IMR-90 (cell line): ENCODE results near the gene PIGZ. TPM values are rescaled to one million over a fixed set of nuclear protein-coding genes. Genes with fewer than 3 reads are reported as not detected.

Source experiments
- ATAC-seq: fragments of 200-7000 bp; cut with Tn5 transposase; 2 replicates; pipeline ENCODE4 v1.9.1; 2020; ENCODE audit warnings: low read depth, mild to moderate bottlenecking, moderate library complexity
- BruUV-seq: library from RNA; stranded (reverse); fragments of 400-500 nt; replicated peaks from 2 replicates; lab custom pipeline; 2021; lab: Mats Ljungman, UMichigan
- CTCF ChIA-PET: fragments of 300-600 bp; formaldehyde crosslinking; extraction: SDS; loops from one replicate; lab custom pipeline; 2021; ENCODE audit warnings: antibody characterized with exemption; lab: Yijun Ruan, JAX
- POLR2A ChIA-PET: fragments of 300-600 bp; sonication (Branson Sonifier 250); formaldehyde crosslinking; loops from one replicate; lab custom pipeline; 2022; ENCODE audit warnings: antibody characterized with exemption; ENCODE audit not compliant: unreplicated experiment; lab: Charles Lee
- DNase-seq: peaks from one replicate; pipeline ENCODE4 v3.0.0; 2013
- H2AFZ ChIP-seq: replicated peaks from 2 replicates; pipeline ENCODE3; 2013; ENCODE audit warnings: low read length, mild to moderate bottlenecking; ENCODE audit not compliant: poor library complexity
- H2AK5ac ChIP-seq: 2 replicates; pipeline ENCODE4 v1.6.1; 2013; ENCODE audit warnings: low read depth, low read length, inconsistent platforms
- H2AK9ac ChIP-seq: replicated peaks from 2 replicates; pipeline ENCODE3; 2013; ENCODE audit warnings: mild to moderate bottlenecking, low read depth, low read length, moderate library complexity; ENCODE audit not compliant: poor library complexity
- H2BK120ac ChIP-seq: 2 replicates; pipeline ENCODE4 v1.6.1; 2013; ENCODE audit warnings: low read depth, low read length, inconsistent platforms
- H2BK15ac ChIP-seq: 3 replicates; pipeline ENCODE4 v1.6.1; 2013; ENCODE audit warnings: low read depth, low read length, inconsistent platforms
- H2BK20ac ChIP-seq: 2 replicates; pipeline ENCODE4 v1.6.1; 2013; ENCODE audit warnings: low read depth, mild to moderate bottlenecking, inconsistent platforms, low read length, moderate library complexity
- H2BK5ac ChIP-seq: 2 replicates; pipeline ENCODE4 v1.6.1; 2013; ENCODE audit warnings: mild to moderate bottlenecking, low read depth, low read length, inconsistent platforms; ENCODE audit not compliant: poor library complexity, severe bottlenecking
- H3K14ac ChIP-seq: replicated peaks from 2 replicates; pipeline ENCODE4 v1.6.1; 2013; ENCODE audit warnings: low read depth, low read length, inconsistent platforms
- H3K18ac ChIP-seq: 2 replicates; pipeline ENCODE4 v1.6.1; 2013; ENCODE audit warnings: low read depth, low read length, control low read depth
- H3K23ac ChIP-seq: 2 replicates; pipeline ENCODE4 v1.6.1; 2013; ENCODE audit warnings: low read depth, low read length, inconsistent platforms
- H3K27ac ChIP-seq: 2 replicates; pipeline ENCODE4 v1.5.1; 2013; ENCODE audit warnings: mild to moderate bottlenecking, control low read depth, low read length; ENCODE audit not compliant: insufficient read depth
- H3K27me3 ChIP-seq: 2 replicates; pipeline ENCODE4 v1.6.1; 2013; ENCODE audit warnings: low read length; ENCODE audit not compliant: control insufficient read depth, insufficient read depth
- H3K36me3 ChIP-seq: 2 replicates; pipeline ENCODE4 v1.6.1; 2013; ENCODE audit warnings: low read length, mixed read lengths; ENCODE audit not compliant: control insufficient read depth, insufficient read depth
- H3K4ac ChIP-seq: 2 replicates; pipeline ENCODE4 v1.6.1; 2013; ENCODE audit warnings: low read depth, low read length, inconsistent platforms
- H3K4me1 ChIP-seq: 2 replicates; pipeline ENCODE4 v1.6.1; 2013; ENCODE audit warnings: low read length, mixed read lengths; ENCODE audit not compliant: control insufficient read depth, insufficient read depth
- H3K4me2 ChIP-seq: 2 replicates; pipeline ENCODE4 v1.6.1; 2013; ENCODE audit warnings: low read depth, mild to moderate bottlenecking, control low read depth, low read length, moderate library complexity
- H3K4me3 ChIP-seq: 2 replicates; pipeline ENCODE4 v1.5.1; 2013; ENCODE audit warnings: low read depth, mild to moderate bottlenecking, control low read depth, low read length, moderate library complexity; ENCODE audit not compliant: insufficient read depth
- H3K56ac ChIP-seq: 2 replicates; pipeline ENCODE4 v1.6.1; 2013; ENCODE audit warnings: low read length, inconsistent platforms; ENCODE audit not compliant: insufficient read depth; ENCODE audit errors: extremely low read depth
- H3K79me1 ChIP-seq, 2 experiments: 2 replicates each; pipeline ENCODE4 v1.6.1; 2013; ENCODE audit warnings: low read length in 2 of 2, inconsistent platforms in 1 of 2, low read depth in 1 of 2
- H3K9ac ChIP-seq: 2 replicates; pipeline ENCODE4 v1.6.1; 2013; ENCODE audit warnings: low read depth, low read length, control low read depth
- H3K9me1 ChIP-seq: 2 replicates; pipeline ENCODE4 v1.6.1; 2013; ENCODE audit warnings: low read length, inconsistent platforms; ENCODE audit not compliant: insufficient read depth
- H3K9me3 ChIP-seq: 2 replicates; pipeline ENCODE4 v1.6.1; 2013; ENCODE audit warnings: low read length; ENCODE audit not compliant: control insufficient read depth, insufficient read depth
- H4K20me1 ChIP-seq: 2 replicates; pipeline ENCODE4 v1.6.1; 2013; ENCODE audit warnings: low read length, inconsistent platforms; ENCODE audit not compliant: insufficient read depth
- H4K5ac ChIP-seq: 2 replicates; pipeline ENCODE4 v1.6.1; 2013; ENCODE audit warnings: mild to moderate bottlenecking, low read depth, low read length, control low read depth
- H4K8ac ChIP-seq, 2 experiments: 2 replicates each; pipeline ENCODE4 v1.6.1; 2013; ENCODE audit warnings: low read depth in 2 of 2, low read length in 2 of 2, control low read depth in 1 of 2, inconsistent platforms in 1 of 2
- H4K91ac ChIP-seq: 2 replicates; pipeline ENCODE4 v1.6.1; 2013; ENCODE audit warnings: low read depth, low read length, inconsistent platforms; ENCODE audit not compliant: insufficient read depth
- BHLHE40 ChIP-seq: fragments of 150-350 bp; IDR thresholded peaks from 2 replicates; pipeline ENCODE4 v1.6.1; 2016; ENCODE audit warnings: mild to moderate bottlenecking, low read depth, low read length
- CEBPB ChIP-seq: IDR thresholded peaks from 2 replicates; pipeline ENCODE4 v1.6.1; 2012; ENCODE audit warnings: low read depth, low read length, improper control_type of control experiment
- CHD1 ChIP-seq: IDR thresholded peaks from 2 replicates; pipeline ENCODE4 v1.6.1; 2012; ENCODE audit warnings: low read depth, low read length, improper control_type of control experiment
- FOS ChIP-seq: fragments of 150-350 bp; IDR thresholded peaks from 2 replicates; pipeline ENCODE4 v1.6.1; 2016; ENCODE audit warnings: low read depth, low read length
- MAFK ChIP-seq: IDR thresholded peaks from 2 replicates; pipeline ENCODE4 v1.6.1; 2012; ENCODE audit warnings: low read depth, low read length, improper control_type of control experiment
- MAZ ChIP-seq: IDR thresholded peaks from 2 replicates; pipeline ENCODE4 v1.6.1; 2012; ENCODE audit warnings: low read depth, mild to moderate bottlenecking, low read length, improper control_type of control experiment, moderate library complexity, borderline replicate concordance
- MXI1 ChIP-seq: IDR thresholded peaks from 2 replicates; pipeline ENCODE4 v1.6.1; 2012; ENCODE audit warnings: low read depth, mild to moderate bottlenecking, low read length, moderate library complexity, borderline replicate concordance
- RCOR1 ChIP-seq: IDR thresholded peaks from 2 replicates; pipeline ENCODE4 v1.6.1; 2012; ENCODE audit warnings: mild to moderate bottlenecking, low read length, improper control_type of control experiment; ENCODE audit not compliant: insufficient replicate concordance
- RFX5 ChIP-seq: IDR thresholded peaks from 2 replicates; pipeline ENCODE4 v1.8.0; 2012; ENCODE audit warnings: low read depth, mild to moderate bottlenecking, low read length, moderate library complexity
- SMC3 ChIP-seq: fragments of 150-350 bp; IDR thresholded peaks from 2 replicates; pipeline ENCODE4 v1.6.1; 2016; ENCODE audit warnings: low read depth, mild to moderate bottlenecking, antibody characterized with exemption, low read length, moderate library complexity
- WGBS, 2 experiments: methylation state at CpG; one replicate each; pipeline versions ENCODE4 v1.1.5 to v1.1.7; 2013; ENCODE audit warnings: missing lambda C conversion rate in 2 of 2; ENCODE audit not compliant: insufficient read length in 1 of 2; ENCODE audit errors: extremely low coverage in 2 of 2; 5-methylcytosine and 5-hydroxymethylcytosine counted together
- dilution Hi-C: fragments of 300-500 bp; cut with HindIII; formaldehyde crosslinking; loops from one replicate; pipeline ENCODE4 v1.14.3; 2018; ENCODE audit warnings: low sequenced_read_pairs; ENCODE audit not compliant: unreplicated experiment
- in situ Hi-C: fragments of 300-500 bp; cut with MboI; formaldehyde crosslinking; loops from 3 replicates; pipeline ENCODE4 v1.14.3; 2019; ENCODE audit warnings: low sequenced_read_pairs, inconsistent platforms, mixed read lengths
- intact Hi-C: fragments of 100-400 bp; cut with micrococcal nuclease; formaldehyde crosslinking; loops from 2 replicates; pipeline ENCODE4 v1.10.0; 2022
- polyA plus RNA-seq, 3 experiments: library from polyadenylated mRNA; depleted of rRNA; stranded (reverse); fragments of >200 nt; gene quantifications; 2 replicates each; pipeline ENCODE4 v1.2.3, GENCODE V29; 2012; ENCODE audit warnings: low replicate concordance in 1 of 3
- total RNA-seq: library from RNA; depleted of rRNA; stranded (reverse); fragments of >200 nt; gene quantifications from 2 replicates; pipeline ENCODE4 v1.2.3, GENCODE V29; 2012
- TF ChIP-seq, protein P1 (sequence below): conservative IDR thresholded peaks from 2 replicates; pipeline ENCODE4 v1.5.1; 2012; ENCODE audit warnings: mild to moderate bottlenecking, low read depth, low read length, improper control_type of control experiment

Gene PIGZ
- total and polyA plus RNA-seq, 2 of the 4 experiments (the other 2 are of a cell fraction), result 0.18 to 0.86 TPM

DNA sequence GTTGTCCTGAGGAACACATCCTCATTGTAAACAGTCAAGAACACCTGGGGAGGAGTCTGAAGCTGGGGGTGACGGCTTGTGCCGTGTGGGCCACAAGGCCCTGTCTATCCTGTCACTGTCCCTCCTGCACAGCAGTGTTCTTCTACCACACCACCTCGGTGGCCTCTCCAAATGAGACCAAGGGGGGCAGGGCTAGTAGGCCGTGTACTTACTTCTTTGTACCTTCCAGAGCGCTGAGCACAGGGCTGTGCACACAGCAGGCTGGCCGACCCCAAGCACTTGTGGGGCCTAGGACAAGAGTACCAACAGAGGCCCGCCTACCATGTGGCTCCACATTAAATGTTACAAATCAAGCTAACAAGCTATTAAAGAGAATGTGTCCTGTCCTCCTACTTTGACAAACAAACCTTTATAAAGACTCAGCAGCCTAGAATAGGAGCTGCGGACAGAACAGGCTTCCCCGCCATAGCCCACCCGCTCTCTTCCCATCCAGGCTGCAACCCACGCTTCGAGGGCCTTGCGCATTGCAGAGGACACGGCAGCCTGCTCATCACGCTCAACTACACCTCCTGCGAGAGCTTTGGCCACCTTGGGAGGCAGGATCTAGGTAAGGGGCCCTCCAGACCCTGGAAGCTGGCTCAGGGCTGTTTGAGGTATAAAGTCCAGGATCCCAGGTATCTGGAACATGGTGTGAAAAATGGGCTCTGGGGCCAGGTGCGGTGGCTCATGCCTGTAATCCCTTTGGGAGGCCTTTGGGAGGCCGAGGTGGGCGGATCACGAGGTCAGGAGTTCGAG is 30.5 kb upstream of the PIGZ start (continued):
- TF ChIP-seq MAFK, result no peak

DNA sequence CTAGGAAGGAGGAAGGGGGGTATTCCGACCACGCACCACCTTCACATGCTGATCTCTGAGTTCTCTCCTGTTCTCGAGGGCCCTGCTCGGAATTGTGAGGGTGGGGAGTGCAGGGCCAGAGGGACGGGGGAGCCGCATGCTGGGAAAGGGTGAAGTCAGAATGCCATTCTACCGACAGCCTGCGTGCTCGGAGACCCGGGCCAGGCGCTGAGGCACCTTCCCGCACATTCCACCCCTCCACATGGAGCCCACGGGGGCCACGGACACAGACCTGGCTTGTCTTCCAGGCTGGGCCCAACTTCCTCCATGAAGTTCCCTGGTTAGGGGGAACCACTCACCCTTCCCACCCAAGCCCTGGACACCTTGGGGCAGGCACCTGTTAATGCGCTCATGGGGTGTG is 28.7 kb upstream of the PIGZ start:
- Histone ChIP-seq H3K9me3 (no peaks in the 10 kb centered on the region), H3K27ac (no peak overlapping the region), H4K8ac (no peak overlapping the region), H3K18ac (no peak overlapping the region), H3K27me3 (peaks cover 6% of the 10 kb centered on the region), H3K9me1 (no peaks in the 10 kb centered on the region), H3K36me3 (no peaks in the 10 kb centered on the region), H2AK5ac (no peak overlapping the region), H4K20me1 (no peaks in the 10 kb centered on the region), H3K4me2 (no peak overlapping the region), H3K4ac (no peak overlapping the region), H3K14ac (no peak overlapping the region), H3K23ac (no peak overlapping the region), H3K4me3 (no peak overlapping the region), H2BK5ac (no peak overlapping the region), H2AFZ (no peak overlapping the region), H3K56ac (no peak overlapping the region), H3K9ac (no peak overlapping the region), H3K79me1 (no peaks in the 10 kb centered on the region), H3K4me1 (no peaks in the 10 kb centered on the region), H2AK9ac (no peak overlapping the region), H2BK15ac (no peak overlapping the region), H4K91ac (no peak overlapping the region), H2BK20ac (no peak overlapping the region), H4K5ac (no peak overlapping the region), H2BK120ac (no peak overlapping the region)
- ChIA-PET POLR2A (no interaction called here), CTCF (no interaction called here)
- dilution Hi-C loops, result no loop called here
- TF ChIP-seq, protein P1, sequence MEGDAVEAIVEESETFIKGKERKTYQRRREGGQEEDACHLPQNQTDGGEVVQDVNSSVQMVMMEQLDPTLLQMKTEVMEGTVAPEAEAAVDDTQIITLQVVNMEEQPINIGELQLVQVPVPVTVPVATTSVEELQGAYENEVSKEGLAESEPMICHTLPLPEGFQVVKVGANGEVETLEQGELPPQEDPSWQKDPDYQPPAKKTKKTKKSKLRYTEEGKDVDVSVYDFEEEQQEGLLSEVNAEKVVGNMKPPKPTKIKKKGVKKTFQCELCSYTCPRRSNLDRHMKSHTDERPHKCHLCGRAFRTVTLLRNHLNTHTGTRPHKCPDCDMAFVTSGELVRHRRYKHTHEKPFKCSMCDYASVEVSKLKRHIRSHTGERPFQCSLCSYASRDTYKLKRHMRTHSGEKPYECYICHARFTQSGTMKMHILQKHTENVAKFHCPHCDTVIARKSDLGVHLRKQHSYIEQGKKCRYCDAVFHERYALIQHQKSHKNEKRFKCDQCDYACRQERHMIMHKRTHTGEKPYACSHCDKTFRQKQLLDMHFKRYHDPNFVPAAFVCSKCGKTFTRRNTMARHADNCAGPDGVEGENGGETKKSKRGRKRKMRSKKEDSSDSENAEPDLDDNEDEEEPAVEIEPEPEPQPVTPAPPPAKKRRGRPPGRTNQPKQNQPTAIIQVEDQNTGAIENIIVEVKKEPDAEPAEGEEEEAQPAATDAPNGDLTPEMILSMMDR, result no peak
- TF ChIP-seq MAFK, result no peak
- no peak for TF ChIP-seq CHD1
- no peak for TF ChIP-seq CEBPB
- no peak for TF ChIP-seq FOS
- no peak for TF ChIP-seq SMC3
- no peak for TF ChIP-seq MAZ
- TF ChIP-seq RFX5, result no peak
- no peak for TF ChIP-seq MXI1
- no peak for TF ChIP-seq BHLHE40
- no peak for TF ChIP-seq RCOR1
- no TSS peak for BruUV-seq
- DNase-seq, result no peak
- no peak for ATAC-seq
- WGBS, 2 experiments, result 100% methylated on average over 1 of the region's 15 CpGs; no CpG with 5 or more reads in 1 of the 2 experiments
- intact Hi-C loops, result no loop called here
- in situ Hi-C loops, result no loop called here
